Measurements from ENCODE around the gene EYA2. TPM values are rescaled to one million over a fixed set of nuclear protein-coding genes. Genes with fewer than 3 reads are reported as not detected.
"Not testable (repeated sequence)": the region's sequence is repeated elsewhere in the genome, so short reads cannot be mapped to it uniquely, and the experiment has no call there.

Gene EYA2
- total RNA-seq, 1 donor from 2014 or later, result not detected

DNA sequence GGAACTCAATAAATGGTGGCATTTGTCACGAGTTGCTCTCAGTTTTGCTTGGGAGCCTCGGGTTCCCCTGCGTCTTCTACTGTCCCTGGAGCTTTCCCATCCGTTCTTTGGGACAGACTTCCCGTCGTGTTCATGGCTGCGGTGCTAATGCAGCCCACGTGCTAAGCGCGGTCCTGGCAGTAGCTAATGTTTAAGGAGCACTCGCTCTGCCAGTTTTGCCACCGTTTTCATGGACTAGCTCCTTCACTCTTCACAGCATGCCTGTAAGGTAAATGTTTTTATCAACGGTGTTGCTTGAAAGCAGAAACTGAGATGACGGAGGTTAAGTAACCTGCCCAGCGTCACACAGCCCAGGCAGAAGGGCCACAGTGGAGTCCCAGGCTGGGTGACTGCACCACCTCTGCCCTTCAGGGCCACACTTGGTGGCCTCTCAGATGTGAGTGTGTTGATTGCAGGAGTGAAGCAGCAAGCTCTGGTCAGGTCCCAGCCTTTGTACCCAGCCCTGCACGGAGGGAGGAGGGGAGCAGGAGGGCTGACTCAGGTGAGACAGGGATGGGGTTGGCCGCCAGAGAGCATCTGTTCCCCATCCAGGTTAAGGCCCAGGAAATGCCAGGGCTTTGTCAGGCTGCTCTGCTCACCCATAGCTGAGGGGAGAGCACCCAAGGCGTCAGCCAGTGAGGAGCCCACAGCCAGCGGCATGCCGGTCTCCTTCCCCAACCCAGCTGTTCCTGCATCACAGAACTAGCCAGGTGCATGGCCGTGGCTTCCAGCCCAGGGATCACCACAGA is 280.0 kb downstream of the EYA2 start:
- Histone ChIP-seq H3K4me3 (ENCODE audit: low read depth, low read length) (no peak overlapping the region), H3K36me3 (ENCODE audit: control insufficient read depth, insufficient read depth, low read length) (no peaks in the 10 kb centered on the region), H3K27me3 (ENCODE audit: control insufficient read depth, insufficient read depth, low read length) (peaks cover 4% of the 10 kb centered on the region)
- TF ChIP-seq, protein P1, sequence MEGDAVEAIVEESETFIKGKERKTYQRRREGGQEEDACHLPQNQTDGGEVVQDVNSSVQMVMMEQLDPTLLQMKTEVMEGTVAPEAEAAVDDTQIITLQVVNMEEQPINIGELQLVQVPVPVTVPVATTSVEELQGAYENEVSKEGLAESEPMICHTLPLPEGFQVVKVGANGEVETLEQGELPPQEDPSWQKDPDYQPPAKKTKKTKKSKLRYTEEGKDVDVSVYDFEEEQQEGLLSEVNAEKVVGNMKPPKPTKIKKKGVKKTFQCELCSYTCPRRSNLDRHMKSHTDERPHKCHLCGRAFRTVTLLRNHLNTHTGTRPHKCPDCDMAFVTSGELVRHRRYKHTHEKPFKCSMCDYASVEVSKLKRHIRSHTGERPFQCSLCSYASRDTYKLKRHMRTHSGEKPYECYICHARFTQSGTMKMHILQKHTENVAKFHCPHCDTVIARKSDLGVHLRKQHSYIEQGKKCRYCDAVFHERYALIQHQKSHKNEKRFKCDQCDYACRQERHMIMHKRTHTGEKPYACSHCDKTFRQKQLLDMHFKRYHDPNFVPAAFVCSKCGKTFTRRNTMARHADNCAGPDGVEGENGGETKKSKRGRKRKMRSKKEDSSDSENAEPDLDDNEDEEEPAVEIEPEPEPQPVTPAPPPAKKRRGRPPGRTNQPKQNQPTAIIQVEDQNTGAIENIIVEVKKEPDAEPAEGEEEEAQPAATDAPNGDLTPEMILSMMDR (IDR thresholded peaks at IDR 0.05; ENCODE audit: insufficient read depth, low read length, poor library complexity, severe bottlenecking), result no peak
- DNase-seq (ENCODE audit: low read depth), result no peak

DNA sequence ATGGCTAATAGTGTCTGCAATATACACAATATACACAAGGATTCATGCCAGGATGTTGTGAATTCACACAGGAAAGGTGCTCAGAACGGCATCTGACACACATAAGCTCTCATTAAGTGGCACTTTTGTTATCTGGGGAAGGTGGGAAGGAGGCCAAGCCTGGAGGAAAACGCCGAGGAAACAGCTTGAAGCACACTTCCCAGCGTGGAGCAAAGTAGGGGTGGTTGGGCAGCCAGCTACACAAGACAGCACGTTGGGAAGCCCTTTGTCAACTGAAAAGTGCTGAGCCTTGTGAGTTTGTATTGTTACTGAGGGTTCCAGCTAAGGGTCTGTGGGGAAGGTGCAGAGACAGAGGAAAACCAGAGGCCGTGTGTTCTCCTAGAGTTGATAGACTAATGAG is 280.9 kb downstream of the EYA2 start:
- TF ChIP-seq, protein P1 (IDR thresholded peaks at IDR 0.05; ENCODE audit: insufficient read depth, low read length, poor library complexity, severe bottlenecking), result no peak

DNA sequence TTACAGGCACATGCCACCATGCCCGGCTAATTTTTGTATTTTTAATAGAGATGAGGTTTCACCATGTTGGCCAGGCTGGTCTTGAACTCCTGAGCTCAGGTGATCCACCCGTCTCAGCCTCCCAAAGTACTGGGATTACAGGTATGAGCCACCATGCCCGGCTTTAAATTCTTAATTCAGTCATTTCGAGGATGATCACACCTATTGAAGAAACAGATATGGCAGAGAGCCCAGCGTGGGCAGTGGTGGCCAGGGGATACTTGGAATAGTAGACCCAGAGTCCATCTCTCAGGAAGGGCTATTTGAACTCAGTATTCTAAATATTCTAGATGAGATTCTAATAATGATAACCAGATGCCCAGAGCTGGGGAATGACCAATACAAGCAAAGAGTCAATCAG is 281.6 kb downstream of the EYA2 start:
- not testable (repeated sequence) for H3K4me3 ChIP-seq (ENCODE audit: low read depth, low read length); DNase-seq (ENCODE audit: low read depth); H3K27me3 ChIP-seq (ENCODE audit: control insufficient read depth, insufficient read depth, low read length); H3K36me3 ChIP-seq (ENCODE audit: control insufficient read depth, insufficient read depth, low read length)

More for the DNA sequence above, 280.9 kb downstream of the EYA2 start:
- Histone ChIP-seq H3K36me3 (ENCODE audit: control insufficient read depth, insufficient read depth, low read length) (no peaks in the 10 kb centered on the region), H3K4me3 (ENCODE audit: low read depth, low read length) (no peak overlapping the region), H3K27me3 (ENCODE audit: control insufficient read depth, insufficient read depth, low read length) (peaks cover 4% of the 10 kb centered on the region)
- DNase-seq (ENCODE audit: low read depth), result no peak

DNA sequence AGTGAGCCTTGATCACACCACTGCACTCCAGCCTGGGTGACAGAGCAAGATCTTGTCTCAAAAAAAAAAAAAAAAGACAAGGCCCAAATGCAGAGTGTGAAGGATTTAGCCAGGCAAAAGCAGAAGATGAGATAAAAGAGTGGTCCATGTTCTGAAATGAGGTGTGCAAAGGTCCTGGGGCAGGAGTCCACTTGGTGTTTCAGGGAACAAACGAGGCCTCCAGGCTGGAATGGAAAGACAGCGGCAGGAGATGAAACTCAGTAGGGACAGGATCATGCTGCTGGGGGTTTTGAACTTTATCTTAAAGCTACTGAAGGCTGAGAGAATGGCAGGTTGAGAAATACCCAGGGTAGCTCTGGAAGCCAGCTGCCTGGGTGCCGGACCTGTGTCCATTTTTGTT is 283.6 kb downstream of the EYA2 start:
- TF ChIP-seq, protein P1 (IDR thresholded peaks at IDR 0.05; ENCODE audit: insufficient read depth, low read length, poor library complexity, severe bottlenecking), result no peak
- no peaks in the 10 kb centered on the region for H3K36me3 ChIP-seq (ENCODE audit: control insufficient read depth, insufficient read depth, low read length)
- peaks cover 4% of the 10 kb centered on the region for H3K27me3 ChIP-seq (ENCODE audit: control insufficient read depth, insufficient read depth, low read length)
- no peak overlapping the region for H3K4me3 ChIP-seq (ENCODE audit: low read depth, low read length)
- no peak for DNase-seq (ENCODE audit: low read depth)

DNA sequence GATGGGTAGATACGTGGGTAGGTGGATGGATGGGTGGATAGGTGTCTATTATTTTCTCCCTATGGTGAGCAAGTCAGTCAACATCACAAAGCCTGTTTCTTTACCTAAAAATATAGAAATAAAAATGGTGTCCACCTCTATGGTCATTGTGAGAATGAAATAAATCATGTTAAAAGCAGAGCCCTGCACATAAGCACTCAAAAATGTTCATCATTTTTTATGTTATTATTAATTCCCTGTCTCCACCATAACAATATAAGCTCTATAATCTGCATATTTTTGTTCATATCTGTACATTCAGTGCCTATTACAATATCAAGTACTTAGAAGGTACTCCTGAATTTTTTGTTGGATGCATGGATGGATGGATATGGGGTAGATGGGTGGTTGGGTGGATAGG is 284.2 kb downstream of the EYA2 start:
- H3K27me3 ChIP-seq (ENCODE audit: control insufficient read depth, insufficient read depth, low read length), result peaks cover 4% of the 10 kb centered on the region
- TF ChIP-seq, protein P1 (IDR thresholded peaks at IDR 0.05; ENCODE audit: insufficient read depth, low read length, poor library complexity, severe bottlenecking), result no peak
- H3K4me3 ChIP-seq (ENCODE audit: low read depth, low read length), result no peak overlapping the region
- no peaks in the 10 kb centered on the region for H3K36me3 ChIP-seq (ENCODE audit: control insufficient read depth, insufficient read depth, low read length)
- DNase-seq (ENCODE audit: low read depth), result no peak

DNA sequence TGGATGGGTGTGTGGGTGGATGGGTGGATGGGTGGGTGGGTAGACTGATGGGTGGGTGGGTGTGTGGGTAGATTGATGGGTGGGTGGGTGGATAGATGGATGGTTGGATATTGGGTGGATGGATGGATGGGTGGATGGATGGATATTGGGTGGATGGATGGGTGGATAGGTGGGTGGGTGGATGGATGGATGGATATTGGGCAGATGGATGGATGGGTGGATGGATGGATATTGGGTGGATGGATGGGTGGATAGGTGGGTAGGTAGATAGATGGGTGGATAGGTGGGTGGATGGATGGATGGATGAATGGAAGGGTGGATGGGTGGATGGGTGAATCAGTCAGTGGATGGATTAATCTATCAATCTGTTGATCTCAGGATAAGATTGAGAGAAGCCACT is 284.6 kb downstream of the EYA2 start:
- H3K4me3 ChIP-seq (ENCODE audit: low read depth, low read length), result no peak overlapping the region
- H3K27me3 ChIP-seq (ENCODE audit: control insufficient read depth, insufficient read depth, low read length), result peaks cover 4% of the 10 kb centered on the region
- H3K36me3 ChIP-seq (ENCODE audit: control insufficient read depth, insufficient read depth, low read length), result no peaks in the 10 kb centered on the region
- TF ChIP-seq, protein P1 (IDR thresholded peaks at IDR 0.05; ENCODE audit: insufficient read depth, low read length, poor library complexity, severe bottlenecking), result no peak
- no peak for DNase-seq (ENCODE audit: low read depth)

Measured in kidney epithelial cell (primary cell).